ENCODE results near the gene CYP27C1.

DNA sequence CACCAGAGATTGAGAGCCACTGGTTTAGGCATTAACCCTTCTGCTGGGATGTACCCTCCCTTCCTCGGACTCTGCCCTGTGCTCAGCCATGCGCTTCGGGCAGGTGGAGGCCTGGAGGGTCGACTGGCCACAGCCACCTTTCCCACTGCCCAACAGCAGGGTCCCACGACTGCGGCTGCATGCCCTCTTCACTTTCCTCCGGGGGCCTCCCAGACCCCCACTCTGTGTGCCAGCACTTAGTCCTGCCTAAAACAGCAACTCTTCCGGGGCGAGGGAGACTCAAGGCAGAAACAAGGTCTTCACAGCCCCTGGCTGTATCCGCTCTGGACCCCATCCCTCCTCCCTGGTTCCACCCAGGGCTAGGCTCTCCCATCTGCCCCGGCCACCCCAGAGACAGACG, 81.8 kb downstream of the CYP27C1 start:
- TF ChIP-seq, protein P1, sequence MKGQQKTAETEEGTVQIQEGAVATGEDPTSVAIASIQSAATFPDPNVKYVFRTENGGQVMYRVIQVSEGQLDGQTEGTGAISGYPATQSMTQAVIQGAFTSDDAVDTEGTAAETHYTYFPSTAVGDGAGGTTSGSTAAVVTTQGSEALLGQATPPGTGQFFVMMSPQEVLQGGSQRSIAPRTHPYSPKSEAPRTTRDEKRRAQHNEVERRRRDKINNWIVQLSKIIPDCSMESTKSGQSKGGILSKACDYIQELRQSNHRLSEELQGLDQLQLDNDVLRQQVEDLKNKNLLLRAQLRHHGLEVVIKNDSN (IDR thresholded peaks at IDR 0.05; ENCODE audit: borderline replicate concordance, extremely low read length, insufficient read depth, low read depth, low read length), result no peak
- TF ChIP-seq JUND (IDR thresholded peaks at IDR 0.05; ENCODE audit: low read depth, low read length) (no peak), CREM (IDR thresholded peaks at IDR 0.05; ENCODE audit: low read depth) (no peak)
